IPS-11a (cell line): ENCODE measurements around the gene LRRC34.

ENCODE experiments used
- H3K4me3 ChIP-seq: one replicate; pipeline ENCODE4 v1.5.1; 2013; ENCODE audit warnings: low read depth, low read length, control low read depth

The LRRC34 gene

GRCh38 chr3:169812332-169813235, at the start of gene LRRC34, which contains the start of gene LRRIQ4:
LRRC34 (minus strand) TSS chr3:169812904; CDS start chr3:169812548, 356 bp downstream.
LRRIQ4 (plus strand) TSS chr3:169812870; CDS start chr3:169821922, 9,052 bp downstream.
- H3K4me3 ChIP-seq = peak within 1 kb of the TSS; percentile 65

GRCh38 chr3:169861871-169862270, 49.2 kb upstream of the LRRC34 start:
- no peak overlapping the region for H3K4me3 ChIP-seq

GRCh38 chr3:169857811-169858210, 45.1 kb upstream of the LRRC34 start:
- no peak overlapping the region for H3K4me3 ChIP-seq

DNA sequence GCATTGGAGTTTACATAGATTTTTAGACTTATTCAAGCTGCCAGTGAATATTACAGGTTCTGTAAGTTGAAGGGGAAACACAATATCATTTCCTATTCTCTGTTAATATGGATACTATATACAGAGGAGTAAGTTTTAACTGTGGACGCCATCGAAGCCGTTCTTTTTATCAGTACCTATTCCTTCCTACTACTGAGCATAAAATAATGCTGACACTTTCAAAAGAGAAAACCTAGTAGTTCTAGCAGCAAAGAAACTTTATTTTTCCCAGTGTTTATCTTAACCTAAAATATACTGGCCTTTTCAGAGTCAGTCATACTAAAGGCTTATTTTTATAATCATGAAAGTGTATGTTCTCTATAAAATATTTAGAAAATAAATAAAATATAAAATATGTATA, 42.8 kb upstream of the LRRC34 start:
- H3K4me3 ChIP-seq = no peak overlapping the region

DNA sequence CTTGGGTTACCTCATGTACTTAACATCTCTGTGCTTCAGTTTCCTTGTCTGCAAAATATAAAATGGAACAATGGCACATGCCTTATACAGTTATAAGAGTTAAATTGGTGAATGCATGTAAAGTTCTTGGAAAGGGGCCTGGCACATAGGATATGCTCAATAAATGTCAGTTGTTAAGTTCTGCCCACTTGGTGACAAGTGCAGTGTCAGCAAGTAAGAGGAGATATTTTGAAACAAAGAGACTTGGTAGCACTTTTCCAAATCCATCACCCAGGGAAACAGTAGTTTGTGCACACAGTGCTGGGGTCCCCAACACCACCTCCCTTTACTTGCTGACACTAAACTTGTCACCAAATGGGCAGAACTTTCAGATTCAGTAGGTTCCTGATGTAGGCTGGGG, 37.9 kb upstream of the LRRC34 start:
- no peak overlapping the region for H3K4me3 ChIP-seq

- H3K4me3 ChIP-seq = no peak overlapping the region
These were observed 36.0 kb upstream of the LRRC34 start for GRCh38 chr3:169848741-169849140.

- no peak overlapping the region for H3K4me3 ChIP-seq
These were observed 35.2 kb upstream of the LRRC34 start for GRCh38 chr3:169847896-169848295.

DNA sequence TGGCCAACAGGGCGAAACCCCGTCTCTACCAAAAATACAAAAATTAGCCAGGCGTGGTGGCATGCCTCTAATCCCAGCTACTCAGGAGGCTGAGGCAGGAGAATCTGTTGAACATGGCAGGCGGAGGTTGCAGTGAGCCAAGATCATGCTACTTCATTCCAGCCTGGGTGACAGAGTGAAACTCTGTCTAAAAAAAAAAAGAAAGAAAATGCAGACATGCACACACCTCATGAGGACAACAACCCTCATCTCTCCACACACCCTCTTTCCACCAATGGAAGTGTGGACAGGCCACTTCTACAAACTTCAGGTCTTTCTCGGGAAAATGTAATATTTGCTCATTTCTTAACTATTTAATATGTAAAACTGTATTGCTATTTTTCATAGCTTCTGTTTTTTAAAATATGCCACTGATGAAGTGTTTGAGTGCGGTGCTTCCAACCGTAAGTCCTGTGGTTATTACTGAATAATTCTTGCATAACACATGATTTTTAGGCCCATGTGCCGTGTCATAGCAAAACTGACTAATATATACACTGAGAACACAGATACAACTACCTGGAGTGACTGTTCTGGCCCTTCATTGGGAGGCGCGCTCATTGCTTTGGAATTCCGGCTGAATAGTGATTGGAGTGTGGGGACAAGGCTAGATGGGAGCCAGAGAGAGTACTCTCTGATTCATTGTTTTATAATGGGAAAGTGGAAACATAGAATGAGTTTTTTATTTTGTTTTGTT, 33.9 kb upstream of the LRRC34 start:
- no peak overlapping the region for H3K4me3 ChIP-seq

DNA sequence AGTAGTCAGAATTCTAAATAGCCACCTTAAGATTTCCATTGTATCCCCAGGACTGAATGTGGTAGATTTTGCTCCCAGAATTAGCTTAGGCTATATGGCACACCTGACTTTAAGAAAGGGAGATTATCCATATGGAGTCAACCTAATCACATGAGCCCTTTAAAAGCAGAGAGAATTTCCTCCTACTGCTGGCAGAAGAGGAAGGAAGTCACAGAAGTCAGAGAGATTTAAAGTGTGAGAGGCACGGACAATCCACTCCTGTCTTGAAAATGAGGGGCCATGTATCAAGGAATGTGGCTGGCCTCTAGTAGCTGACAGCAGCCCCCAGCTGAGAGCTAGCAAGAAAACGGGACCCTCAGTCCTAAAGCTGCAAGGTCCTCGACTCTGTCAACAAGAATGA, 30.3 kb upstream of the LRRC34 start:
- no peak overlapping the region for H3K4me3 ChIP-seq

GRCh38 chr3:169841171-169841570, 28.5 kb upstream of the LRRC34 start:
- H3K4me3 ChIP-seq = no peak overlapping the region

- H3K4me3 ChIP-seq = no peak overlapping the region
These were observed 25.9 kb upstream of the LRRC34 start for GRCh38 chr3:169838511-169839030.

DNA sequence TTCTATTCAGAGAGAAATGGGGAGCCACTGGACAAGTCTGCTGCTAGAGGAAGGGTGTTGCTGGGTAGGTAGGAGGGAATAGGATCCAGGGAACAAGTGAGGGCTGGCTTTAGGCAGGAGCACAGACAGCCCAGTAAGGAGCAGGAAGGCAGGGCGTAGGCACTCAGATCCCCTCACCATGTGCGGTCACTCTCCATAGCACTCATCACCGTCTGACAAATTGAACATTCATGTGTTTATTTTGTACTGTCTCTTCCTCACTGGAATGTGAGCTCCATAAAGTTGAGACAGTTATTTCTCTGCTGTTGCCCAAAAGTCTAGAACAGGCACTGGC, 24.2 kb upstream of the LRRC34 start:
- no peak overlapping the region for H3K4me3 ChIP-seq

GRCh38 chr3:169836078-169836941, 23.6 kb upstream of the LRRC34 start:
- H3K4me3 ChIP-seq = no peak overlapping the region

- H3K4me3 ChIP-seq = no peak overlapping the region
These were observed 22.8 kb upstream of the LRRC34 start for GRCh38 chr3:169835533-169835932.

GRCh38 chr3:169827712-169828111, 15.0 kb upstream of the LRRC34 start:
- no peak overlapping the region for H3K4me3 ChIP-seq

DNA sequence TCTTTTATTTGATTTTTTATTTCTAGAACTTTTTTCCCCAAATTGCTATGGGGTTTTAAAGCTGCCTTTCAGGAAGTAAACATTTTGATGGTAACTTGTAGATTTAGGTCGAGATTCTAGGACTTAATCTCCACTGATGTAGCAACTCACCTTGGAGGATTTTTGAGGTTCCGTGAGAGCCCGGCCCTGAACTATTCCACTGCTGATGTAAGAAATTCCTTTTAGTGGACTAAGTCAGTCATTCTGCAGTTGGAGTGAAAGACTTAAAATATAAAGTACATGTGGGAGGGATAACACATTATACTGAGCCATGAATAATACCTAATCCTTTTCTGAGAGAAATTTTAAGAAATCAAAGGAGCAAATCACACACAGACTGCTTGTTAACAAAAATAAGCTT, 12.6 kb upstream of the LRRC34 start:
- no peak overlapping the region for H3K4me3 ChIP-seq

DNA sequence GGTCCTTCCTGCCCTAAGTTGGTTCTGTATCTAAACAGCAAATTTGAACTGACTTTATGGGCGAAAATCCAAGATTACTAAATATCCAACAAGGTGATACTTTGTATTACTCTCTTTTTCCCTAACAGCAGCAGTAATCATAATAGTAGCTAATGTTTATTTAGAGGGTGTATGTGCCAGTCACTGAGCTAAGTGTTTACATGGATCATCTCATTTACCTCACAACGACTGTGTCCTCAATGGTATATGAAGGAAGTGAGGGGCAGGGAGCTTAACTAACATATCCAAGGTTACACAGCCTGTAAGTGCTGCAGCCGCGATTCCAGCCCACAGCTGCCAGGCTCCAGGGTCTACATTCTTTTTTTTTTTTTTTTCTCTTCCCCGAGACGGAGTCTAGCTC, 10.3 kb upstream of the LRRC34 start:
- no peak overlapping the region for H3K4me3 ChIP-seq

GRCh38 chr3:169822540-169822939, 9.8 kb upstream of the LRRC34 start:
- H3K4me3 ChIP-seq = no peak overlapping the region

DNA sequence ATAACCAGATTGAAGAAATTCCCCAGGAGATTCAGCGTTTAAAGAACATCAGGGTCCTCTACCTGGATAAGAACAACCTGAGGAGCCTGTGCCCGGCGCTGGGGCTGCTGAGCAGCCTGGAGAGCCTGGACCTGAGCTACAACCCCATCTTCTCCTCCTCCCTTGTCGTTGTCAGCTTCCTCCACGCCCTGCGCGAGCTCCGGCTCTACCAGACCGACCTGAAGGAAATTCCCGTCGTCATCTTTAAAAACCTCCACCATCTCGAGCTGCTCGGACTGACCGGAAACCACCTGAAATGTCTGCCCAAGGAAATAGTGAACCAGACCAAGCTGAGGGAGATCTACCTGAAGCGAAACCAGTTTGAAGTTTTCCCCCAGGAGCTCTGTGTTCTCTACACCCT, 9.4 kb upstream of the LRRC34 start:
- H3K4me3 ChIP-seq = no peak overlapping the region

GRCh38 chr3:169818316-169818715, 5.6 kb upstream of the LRRC34 start:
- H3K4me3 ChIP-seq = no peak overlapping the region

GRCh38 chr3:169815590-169816150, 3.0 kb upstream of the LRRC34 start:
- H3K4me3 ChIP-seq = no peak overlapping the region
